COLO668 (cell line): ENCODE measurements around the gene GPR63.

Source experiments
- DNase-seq: peaks from one replicate; lab custom pipeline; 2025; ENCODE audit not compliant: unreplicated experiment; lab: John Stamatoyannopoulos, UW

The GPR63 gene

GRCh38 chr6:96823743-96824142 is 13.5 kb downstream of the GPR63 start:
- no peak for DNase-seq

DNA sequence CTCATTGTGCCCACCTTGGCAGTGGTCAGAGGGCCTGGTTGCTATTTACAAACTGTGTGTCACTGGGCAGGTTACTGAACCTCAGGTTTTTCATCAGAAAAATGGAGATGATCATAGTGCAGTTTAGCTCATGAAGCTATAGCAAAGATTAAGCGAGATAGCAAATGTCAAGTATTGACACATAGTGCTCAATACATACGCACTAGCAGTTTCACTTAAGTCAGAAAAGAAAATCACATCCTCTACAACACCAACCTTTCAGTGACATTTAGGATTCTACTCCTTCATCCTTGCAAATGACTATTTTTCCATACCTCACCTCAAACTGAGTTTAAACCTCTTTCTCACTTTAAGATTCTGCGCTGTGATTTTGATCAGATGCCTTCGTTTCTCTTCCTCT is 16.2 kb downstream of the GPR63 start:
- no peak for DNase-seq

DNA sequence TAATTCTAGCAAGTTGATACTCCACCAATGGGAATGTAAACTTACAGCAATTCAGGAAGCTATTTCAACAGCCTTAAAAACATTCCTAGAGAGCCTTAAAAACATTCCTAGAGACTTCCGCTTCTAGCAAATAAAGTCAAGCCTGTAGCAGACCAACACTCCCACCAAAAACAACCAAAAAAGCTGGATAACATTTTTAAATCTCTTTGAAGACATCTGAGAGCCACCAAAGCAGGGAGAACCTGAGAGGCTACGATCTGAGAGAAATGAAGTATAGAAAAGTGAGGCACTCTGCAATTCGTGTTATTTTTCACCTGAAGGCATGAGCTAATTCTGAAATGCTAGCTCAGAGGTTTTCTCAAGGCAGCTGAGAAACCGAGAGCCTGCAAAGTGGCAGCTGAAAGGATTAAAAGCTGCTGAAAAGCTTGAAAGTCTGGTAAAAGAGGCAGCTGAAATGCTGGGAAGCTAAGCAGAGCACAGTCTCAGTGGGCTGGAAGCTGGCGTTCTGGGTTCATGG is 20.9 kb downstream of the GPR63 start:
- no peak for DNase-seq

DNA sequence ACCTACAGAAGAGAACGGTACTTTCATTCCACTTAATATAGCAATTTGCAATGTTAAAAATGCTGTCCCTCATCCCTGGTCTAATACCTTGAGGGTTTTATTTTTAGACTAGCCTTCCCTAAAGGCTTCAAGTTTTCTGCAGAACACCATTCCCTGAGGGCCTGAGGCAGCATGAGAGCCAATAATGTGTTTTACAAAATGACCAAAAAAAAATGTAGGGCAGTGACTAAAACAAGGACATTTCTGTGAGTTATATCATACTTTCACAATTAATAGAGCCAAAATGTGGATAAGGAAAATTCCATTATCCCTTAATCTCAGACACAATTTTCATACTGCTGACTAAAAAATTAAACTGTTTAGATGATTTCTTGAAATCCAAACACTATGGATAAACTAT is 22.7 kb downstream of the GPR63 start:
- no peak for DNase-seq

GRCh38 chr6:96812077-96812703 is 25.1 kb downstream of the GPR63 start:
- DNase-seq, result no peak

GRCh38 chr6:96811670-96812069 is 25.6 kb downstream of the GPR63 start:
- DNase-seq, result no peak

- no peak for DNase-seq
These were observed 26.1 kb downstream of the GPR63 start for GRCh38 chr6:96811136-96811535.

GRCh38 chr6:96809119-96809518 is 28.2 kb downstream of the GPR63 start:
- no peak for DNase-seq

DNA sequence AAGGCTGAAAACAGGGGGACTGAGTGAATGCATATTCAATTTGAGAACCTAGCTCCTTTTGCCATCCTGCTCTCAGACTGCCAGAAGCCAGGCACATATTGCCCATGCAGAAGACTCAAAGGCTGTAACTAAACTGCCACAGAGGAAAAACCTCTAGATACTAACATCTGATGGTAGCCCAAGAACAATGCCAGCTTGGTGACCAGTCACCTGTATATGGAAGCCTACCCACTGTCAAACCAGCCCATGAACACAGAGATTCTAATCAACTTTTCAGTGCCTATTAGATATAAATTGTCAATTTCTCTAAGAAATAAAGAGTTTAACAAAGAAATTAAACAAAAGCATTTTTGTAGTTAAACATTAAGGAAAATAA is 34.2 kb downstream of the GPR63 start:
- DNase-seq, result no peak

DNA sequence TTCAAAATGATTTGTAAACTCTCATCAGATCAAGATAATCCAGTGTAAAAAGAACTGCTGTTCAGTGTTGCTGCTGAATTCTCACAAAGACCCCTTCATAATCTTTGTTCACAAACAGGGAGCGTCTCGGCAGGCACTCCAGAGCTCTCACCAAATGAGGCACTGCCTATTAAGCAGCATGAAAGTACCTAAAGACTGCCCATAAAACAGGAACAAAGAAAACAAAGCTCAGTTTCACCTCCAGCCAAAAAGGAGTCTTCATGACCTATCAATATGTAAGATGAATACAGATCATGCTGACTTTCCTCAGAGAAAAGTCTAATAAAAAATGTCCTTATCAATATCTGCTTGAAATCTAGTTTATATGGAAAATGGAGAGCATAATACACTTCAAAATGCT is 41.8 kb downstream of the GPR63 start:
- no peak for DNase-seq

DNA sequence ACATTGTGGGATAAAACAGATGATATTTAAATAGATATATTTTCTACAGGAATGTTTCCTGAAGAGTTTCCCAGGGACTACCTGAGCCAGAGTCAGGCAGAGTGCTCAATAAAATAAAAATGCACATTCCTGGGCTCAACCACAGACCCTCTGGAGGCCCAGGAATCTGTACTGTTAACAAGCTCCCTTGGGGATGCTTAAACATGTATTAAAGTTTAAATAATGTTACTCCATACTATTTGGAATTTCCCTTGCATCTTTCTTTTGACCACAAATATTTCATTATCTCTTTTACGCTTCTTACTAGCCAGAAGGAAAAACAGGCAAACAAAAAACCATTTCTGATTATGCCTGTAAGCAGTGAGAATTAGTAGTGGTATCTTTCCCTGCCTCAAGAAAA is 42.3 kb downstream of the GPR63 start:
- no peak for DNase-seq

DNA sequence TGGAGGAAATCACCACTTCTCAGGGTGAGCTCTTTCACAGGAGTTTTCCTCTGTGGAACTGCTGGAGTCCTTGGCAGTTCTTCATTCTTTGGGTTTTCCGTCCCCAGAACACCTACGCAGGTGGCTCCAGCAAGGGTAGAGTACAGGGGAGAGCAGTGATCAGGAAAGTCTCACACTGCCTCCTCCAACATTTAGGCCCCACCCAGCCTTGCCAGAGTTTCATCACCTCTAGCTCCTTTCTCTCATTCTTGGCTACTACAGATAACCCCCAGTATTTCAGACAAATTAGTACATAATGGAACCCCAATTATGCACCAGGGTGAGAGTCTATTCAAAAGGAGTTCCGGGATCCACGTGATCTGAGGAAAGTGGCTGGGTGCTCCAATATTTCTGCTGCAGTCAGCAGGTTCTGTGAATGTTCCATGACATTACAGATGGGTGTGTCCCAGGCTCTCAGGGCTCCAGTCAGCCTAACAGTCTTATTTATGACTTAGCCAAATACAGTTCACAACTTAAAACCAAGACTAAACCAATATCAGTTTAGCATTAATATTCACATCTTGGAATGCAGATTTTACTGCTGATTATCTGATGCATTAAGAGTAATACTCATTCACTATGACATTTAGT is 44.6 kb downstream of the GPR63 start:
- no peak for DNase-seq

DNA sequence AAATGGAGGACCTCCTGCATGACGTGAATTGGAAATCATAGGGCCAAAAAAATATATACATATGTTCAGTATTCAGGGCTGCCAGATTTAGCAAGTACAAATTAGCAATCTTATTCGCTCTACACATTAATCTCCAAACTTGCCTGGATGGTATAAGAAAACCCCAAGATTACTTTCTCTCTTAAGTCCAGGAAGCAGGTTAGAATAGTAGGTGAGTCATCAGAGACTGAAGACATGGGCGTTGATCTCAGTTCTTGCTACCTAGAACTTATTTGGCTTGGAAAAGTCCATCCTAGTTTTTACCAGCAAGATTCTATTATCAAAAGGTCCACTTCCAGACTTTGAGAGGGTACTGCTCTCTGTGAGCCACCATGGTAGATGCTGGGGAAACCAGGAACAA is 47.4 kb downstream of the GPR63 start:
- DNase-seq, result no peak

GRCh38 chr6:96787846-96788580 is 49.3 kb downstream of the GPR63 start:
- DNase-seq, result no peak

- no peak for DNase-seq
These were observed 50.9 kb downstream of the GPR63 start for GRCh38 chr6:96786336-96786735.

DNA sequence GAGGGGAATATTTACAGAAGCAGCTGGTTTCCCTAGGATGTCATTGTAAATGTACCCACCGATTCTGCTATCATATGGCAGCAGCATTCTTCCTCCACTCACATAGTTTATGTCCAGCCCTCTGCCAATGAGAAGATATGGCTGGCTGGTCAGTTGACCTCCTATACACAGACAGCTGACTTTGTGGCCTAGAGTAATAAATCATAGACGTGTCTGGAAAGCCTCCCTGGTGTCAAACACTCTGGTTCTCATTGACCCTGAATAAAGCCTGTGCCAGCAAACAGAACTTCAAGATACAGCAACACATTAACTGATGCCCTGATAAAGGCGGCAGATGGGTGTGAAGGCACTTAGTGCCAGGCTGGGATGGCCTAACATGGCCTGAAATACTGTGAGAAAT is 52.6 kb downstream of the GPR63 start:
- DNase-seq, result no peak

DNA sequence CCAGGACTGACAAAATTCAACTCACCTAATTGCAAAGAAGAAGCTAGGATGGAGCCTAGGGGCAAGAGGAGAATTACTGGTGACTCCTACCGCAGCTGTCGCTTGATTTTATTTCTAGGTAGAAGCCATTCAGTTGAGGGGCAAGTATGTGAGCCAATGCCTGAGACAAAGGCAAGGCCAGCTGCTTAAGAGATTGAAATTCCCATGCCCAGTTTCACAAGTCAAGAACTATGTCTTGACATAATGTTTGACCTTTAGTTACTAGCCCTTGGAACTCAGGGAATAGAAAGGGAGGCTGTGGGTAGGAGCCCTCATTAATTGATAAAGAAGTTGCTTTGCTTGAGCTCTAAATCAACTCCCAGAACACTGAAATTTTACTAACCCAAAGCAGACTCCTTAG is 54.0 kb downstream of the GPR63 start:
- no peak for DNase-seq

GRCh38 chr6:96781557-96781956 is 55.7 kb downstream of the GPR63 start:
- DNase-seq, result no peak

DNA sequence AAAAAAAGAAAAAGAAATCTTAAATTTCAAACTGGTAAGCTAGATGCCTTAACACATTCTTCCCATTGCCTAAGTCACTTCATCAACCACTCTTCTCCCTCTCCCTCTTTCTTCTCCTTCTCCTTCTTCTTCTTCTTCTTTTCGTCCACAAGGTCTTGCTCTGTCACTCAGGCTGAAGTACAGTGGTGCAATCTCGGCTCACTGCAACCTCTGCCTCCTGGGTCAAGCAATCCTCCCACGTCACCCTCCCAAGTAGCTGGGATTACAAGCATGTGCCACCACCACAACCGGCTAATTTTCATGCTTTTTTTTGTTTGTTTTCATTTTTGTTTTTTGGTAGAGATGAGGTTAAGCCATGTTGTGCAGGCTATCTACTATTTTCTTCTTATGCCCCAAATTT is 60.2 kb downstream of the GPR63 start:
- DNase-seq, result no peak

DNA sequence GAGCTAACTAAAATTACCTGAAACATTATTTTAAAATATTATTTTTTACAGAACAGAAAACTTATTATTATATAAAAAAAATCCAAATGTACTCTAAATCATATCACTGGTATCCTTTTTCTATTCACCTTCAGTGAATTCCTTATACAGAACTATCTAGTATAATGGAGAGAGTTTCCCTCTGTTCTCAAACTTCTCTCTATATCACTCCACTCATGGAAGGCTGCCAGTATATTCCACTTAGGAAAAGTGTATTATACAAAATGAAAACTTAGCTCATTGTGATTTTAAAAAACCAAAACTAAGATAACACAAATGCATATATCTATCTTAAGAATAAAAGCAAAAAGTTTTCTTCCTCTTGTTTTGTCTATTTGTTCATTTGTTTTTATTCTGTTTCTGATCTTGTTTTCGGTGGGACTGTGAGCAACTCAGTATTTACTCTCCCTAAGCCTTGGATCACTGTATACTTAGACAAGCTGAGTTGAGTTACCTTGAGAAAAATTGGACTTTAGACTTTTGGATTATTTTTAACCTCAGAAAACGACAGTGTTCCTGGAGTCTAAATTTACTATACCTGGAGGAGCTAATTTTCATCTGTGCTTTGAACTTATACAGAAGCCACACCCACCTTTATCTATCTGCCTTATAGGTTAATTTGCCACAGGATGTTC is 61.4 kb downstream of the GPR63 start:
- DNase-seq, result no peak

DNA sequence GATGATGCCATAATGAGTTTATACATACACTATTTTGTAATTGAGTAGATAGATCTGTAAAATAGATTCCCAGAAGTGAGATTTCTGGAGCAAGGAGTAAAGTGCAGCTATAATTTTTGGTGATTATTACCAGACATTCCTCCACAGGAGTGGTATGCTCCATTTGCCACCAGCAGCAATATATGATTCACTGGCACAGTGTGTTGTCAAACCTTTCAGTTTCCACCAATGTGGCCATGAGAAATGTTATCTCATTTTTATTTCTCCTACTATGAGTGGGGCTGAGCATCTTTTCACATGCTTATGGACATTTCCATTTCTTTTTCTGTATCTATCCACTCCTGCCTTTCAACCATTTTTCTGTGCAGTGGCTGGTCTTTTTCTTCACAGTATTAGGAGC is 70.5 kb downstream of the GPR63 start:
- no peak for DNase-seq

- DNase-seq, result no peak
These were observed 74.7 kb downstream of the GPR63 start for GRCh38 chr6:96762599-96762998.
